Bone marrow (tissue), 2 donors: ENCODE measurements around the gene REV1.
A peak's percentile ranks its signal among the peaks of the same experiment; 100 is the strongest.
"Not testable (repeated sequence)": the region's sequence is repeated elsewhere in the genome, so short reads cannot be mapped to it uniquely, and the experiment has no call there.

Source experiments
- DNase-seq, 2 donors: peaks; one replicate each; lab custom pipeline; 2025; lab: John Stamatoyannopoulos, UW

The REV1 gene

DNA sequence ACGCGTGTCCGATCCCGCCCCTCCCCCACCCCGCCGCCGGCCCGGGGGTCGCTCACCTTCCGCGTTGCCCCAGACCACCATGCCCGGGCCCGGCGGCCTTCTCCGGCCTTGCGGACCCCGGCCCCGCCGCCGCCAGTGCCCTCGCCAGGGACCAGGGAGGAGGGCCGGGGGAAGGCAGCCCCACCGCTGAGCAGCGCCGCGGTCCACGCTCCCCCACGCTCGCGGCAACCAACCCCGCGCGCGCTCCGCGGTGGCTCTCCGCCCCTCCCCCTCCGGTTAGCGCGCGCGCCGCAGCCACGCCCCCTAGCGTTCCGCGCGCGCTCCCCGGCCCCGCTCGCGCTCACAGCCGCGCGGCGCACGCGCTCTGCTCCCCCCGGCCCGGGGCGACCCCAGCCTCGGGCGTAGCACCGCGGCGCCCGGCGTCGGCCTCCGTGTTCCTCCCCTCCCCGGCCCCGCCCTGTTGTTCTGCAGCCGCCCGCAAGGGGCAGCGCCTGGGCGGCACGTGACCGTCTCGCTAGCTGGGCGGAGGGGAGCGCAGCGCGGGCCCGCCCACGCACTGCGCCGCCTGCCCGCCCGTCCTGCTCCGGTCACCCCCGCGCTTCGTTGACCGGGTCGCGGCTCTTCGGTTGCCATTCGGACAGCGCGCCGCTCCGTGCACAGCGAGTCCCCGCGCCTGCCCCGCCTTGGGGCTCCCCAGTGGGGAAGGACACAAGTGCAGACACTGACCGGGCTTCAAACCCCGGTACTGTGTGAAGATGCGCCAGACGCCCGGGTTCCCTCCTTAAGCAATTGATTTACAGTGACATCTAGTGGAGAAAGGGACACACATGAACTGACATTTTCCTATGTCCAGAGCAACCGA, at the start of gene REV1:
Gene REV1 (minus strand): TSS at position 257 of the 862 bp plus-strand sequence. CDS start 25,042 bp downstream, outside the sequence.
- DNase-seq: peak; percentile 85 to 89

DNA sequence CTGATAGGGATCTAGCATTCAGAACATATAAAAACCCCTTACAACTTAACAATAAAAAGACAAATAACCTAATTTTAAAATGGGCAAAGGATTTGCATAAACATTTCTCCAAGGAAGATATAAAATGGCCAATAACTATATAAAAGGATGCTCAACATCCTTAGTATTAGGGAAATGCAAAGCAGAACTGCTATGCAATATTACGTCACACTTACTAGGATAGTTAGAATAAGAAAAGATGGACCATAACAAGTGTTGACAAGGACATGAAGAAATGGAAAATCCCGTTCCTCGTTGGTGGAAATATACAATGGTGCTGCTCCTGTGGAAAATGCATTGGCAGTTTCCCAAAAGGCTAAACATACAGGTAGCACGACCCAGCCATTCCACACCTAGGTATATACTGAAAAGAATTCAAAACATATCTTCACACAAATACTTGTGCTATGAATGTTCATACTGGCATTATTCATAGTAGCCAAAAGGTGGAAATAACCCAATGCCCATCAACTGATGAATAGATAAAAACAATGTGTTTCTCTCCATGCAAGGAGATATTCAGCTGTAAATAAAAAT, 48.2 kb upstream of the REV1 start:
- no peak for DNase-seq

DNA sequence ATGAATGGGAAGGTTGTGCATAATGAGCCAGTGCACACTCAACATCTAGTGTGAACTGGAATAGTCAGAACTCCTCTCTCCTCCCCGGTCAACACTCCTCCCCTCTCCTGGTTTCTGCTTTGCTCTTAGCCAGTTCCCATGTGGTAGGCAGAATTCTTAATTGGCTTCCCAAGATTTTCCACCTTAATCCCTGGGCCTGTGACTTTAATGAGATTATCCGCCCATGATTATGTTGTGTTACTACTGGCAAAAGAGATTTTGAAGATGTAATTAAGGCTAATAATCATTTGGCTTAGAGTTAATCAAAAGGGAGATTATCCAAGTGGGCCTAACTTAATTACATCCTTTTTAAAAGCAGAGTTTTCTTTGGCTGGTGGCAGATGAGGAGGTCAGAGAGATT, 34.2 kb upstream of the REV1 start:
- DNase-seq: no peak

DNA sequence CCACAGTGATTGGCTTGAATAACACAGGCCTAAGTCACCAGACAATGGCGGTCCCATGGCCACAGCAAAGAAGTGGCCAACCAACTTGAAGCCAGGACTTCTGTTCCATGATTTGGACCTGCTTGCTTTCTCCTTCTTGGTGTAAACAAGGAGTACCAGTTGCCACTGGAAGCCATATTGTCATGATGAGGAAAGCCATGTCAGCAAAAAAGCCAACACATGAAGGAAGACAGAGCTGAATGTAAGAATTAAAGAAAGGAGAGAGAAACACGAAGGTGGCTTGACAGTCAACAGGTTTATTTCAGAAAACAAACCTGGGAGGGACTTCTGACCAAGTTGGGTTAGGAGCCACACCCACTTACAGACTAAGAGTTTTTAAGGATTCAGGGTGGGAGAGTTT, 32.3 kb upstream of the REV1 start:
- DNase-seq: no peak

DNA sequence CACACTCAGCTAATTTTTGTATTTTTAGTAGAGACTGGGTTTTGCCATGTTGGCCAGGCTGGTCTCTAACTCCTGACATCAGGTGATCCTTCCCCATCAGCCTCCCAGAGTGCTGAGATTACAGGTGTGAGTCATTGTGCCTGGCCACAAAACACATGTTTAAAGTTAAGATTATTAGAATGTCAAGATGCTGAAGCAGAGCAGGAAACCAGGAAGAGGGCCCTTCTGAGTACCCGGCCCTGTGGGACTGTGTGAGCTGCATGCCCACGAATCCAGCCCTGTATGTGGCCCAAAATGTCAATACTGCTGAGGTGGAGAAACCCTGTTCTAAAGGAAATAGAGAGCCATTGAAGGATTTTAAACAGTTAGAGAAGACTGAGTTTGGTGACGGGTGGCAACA, 31.0 kb upstream of the REV1 start:
- no peak for DNase-seq

DNA sequence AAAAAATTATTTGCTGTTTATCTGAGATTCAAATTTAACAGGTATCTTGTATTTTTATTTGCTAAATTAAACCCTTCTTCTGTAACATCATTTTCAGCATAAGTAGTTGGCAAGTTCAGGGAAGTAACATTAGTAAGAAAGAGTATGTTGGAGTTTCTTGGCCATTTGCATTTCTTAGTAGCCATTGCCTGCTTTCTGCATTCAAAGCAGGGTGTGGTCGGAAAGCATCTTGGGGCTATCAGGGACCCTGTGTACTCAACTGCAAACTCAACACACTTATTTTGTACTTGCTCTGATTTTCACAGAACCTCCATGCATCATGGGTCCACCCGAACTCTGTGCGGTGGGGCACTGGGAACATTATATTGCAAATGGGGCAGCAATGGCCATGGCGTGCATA, 30.4 kb upstream of the REV1 start:
- DNase-seq: no peak

DNA sequence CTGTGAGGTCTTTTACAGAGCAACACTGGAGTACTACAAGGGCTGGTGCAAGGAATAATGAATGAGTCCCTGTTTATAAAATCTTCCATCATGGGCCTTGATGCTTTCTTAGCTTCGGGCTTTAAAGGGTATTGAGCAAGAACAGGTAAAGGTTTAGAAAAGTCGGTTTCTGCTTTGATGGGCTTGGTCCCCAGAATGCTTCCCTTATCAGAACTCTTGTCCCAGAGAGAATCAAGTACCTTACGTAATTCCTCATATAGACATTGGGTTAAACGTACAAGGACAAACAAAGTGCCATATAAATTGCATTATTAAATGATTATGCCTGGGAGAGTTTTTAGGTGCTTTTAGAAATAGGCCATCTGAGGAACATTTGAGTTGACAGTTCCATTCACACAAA, 24.5 kb upstream of the REV1 start:
- DNase-seq: no peak

DNA sequence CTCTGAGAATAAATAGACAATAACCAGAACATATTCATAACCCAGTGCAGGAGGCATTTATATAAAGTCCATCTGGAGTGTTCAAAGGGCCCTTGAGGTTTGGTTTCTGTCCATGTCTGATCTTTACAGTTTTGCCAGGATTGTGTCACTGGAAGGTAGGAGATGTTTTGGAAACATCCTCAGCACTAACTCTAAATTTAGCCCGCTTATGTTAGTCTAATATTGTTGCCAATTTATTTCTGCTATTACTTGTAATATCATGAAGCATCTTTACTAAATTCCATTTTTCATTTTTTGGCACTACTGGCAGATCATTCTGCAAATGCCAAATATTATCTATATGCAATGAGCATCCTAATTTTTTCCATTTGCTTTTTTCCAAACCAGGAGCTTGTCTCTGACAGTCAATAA, 22.4 kb upstream of the REV1 start:
- no peak for DNase-seq

DNA sequence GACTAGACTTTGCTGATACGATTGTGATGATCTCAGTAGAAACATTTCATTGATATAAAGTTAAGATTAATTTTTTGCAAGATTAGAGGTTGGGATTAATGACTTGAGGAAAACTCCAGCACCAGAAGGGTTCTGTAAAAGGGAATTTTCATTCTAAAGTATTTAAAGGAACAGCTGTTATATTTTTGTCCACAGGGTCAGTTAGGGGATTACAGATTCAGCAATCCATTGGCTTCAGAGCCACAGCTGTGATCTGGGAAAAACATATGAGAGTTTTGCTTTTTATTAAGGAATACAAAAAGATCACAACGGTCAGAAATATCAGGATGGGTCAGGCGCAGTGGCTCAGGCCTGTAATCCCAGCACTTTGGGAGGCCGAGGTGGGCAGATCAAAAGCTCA, 19.6 kb upstream of the REV1 start:
- DNase-seq: no peak

DNA sequence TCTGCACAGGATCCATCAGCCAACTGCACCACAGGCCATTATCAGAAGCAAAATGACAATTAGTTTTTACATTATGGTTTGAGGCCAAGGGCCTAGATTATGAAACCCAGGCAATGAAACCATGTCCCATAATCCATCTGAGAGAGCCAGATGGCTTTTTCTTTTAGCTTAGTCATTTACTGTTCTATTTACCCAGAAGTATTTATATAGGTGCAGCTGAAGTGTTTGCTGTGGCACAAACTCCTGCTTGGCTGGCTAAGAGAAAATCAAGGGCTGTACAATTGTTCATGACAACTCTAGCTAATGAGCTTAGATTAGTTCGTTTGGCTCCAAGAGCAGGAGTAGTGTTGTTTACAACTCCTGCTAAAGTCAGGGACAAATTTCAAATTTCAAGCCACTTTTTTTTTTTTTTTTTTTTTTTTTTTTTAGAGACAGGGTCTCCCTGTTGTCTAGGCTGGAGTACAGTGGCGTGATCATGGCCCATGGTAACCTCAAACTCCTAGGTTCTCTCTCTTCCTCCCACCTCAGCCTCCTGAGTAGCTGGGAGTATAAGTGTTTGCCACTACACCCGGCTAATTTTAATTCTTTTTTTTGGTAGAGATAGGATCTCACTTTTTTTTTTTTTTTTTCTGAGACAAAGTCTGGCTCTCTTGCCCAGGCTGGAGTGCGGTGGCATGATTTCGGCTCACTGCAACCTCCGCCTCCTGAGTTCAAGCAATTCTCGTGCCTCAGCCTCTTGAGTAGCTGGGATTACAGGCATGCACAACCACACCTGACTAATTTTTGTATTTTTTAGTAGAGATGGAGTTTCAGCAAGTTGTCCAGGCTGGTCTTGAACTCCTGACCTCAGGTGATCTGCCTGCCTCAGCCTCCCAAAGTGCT, 18.4 kb upstream of the REV1 start:
- no peak for DNase-seq

DNA sequence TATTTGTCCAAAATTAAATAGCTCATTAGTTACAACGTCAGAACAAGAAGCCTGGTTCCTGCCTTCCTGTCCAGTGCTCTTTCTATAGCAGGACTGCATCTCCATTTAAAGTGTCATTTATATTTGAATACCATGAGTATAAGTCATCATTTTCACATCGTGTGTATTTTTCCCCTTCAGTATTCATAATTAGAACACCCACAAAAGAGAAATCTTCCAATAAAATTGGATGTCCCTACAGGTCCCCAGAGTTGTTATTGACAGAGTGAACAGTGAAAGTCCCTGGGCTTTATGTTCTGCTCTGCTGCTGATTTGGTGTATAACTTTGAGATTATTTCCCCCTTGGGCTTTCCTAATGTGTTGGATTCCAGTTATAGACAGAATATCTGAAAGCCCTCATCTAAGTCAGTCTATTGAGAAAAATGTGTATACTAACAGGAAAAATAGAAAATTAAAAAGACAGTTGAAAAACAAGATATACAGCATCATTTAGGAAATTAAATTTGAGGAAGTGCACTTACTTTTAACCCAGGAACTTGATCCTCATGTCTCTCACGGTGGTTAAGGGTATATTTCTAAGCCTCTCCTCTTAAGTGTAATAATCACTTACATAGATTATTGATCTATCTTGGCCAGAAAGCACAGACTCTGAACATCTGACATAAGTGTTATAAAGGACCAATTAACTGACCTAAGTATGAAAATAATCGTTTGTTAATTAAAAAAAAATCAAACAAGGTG, 15.2 kb upstream of the REV1 start:
- DNase-seq: no peak

DNA sequence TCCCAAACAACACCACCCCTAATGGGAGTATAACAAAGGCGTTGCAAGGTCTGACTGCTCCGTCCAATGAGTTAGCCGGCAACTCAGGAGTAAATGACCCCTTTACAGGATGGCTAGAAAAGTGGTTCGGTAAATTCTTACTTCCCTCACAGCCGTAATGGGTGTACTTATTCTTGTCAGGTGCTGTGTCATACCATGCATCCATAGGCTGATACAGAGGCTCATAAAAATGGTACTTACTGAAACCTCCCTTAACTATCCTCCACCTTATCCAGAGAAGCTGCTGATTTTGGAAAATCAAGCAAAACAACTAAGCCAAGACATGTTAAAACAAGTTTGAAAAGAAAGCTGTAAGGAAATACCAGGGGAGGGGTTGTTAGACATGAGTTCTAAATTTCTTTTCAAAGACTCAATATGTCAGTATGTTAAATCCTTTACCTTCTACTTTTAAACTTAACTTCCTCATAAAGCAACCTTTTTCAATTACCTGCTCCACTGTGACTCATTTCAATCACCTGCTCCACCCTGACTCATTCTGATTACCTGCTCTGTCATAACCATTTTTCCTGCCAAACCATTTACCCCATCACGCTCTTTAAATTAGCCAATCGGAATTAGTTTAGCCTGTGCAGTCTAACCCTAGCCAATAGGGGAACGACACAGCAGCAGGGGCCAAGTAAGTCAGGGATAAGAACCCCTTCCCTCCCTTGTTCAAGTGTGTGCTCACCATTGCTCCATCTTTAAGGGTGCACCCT, 14.0 kb upstream of the REV1 start:
- not testable (repeated sequence) for DNase-seq

DNA sequence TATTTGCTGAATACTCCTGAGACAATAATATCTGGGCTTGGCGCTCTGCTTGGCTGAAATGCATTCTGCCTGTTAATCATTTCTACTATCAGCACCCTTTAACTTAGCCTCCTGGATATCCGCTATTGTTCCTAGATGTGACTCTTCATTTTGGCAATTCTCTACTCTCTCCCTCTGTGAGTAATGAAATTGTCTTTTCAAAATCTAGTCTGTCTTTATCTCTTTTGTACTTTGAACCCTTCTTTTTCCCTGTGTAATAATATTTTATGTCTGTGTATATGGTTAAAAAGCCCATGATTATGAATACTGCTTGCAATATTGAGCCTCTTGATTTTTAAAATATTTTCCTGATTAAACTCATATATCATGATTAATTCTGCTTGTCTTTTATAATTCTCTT, 6.2 kb upstream of the REV1 start:
- no peak for DNase-seq

DNA sequence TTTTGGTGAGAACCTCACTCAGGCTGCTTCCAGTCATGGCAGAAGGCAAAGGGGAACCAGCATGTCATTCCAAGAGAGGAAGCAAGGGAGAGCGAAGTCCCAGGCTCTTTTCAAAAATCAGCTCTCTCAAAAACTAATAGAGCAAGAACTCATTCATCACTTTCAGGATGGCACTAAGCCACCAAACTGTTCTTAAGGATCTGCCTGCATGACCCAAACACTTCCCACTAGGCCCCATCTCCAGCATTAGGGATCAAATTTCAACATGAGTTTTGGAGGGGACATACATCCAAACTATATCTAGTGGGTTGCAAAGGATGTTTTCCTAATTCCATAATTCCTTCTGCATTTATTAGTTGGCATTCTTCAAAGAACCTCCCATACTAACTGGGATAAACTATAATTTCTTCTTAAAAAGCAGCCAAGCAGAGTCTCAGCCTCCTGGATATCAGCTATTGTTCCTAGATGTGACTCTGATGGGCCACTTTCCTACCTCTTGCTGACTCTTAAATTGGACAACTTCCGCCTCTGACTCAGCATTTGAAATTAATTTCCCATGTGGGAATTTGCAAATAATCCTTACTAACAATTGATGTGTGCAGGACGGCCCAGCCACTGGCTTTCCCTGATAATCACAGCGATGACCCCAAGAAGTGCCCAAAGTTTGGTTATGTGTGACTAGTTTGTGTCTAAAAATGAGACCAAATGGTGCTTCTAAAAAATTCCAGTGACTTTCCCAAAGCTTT, 5.5 kb upstream of the REV1 start:
- no peak for DNase-seq

DNA sequence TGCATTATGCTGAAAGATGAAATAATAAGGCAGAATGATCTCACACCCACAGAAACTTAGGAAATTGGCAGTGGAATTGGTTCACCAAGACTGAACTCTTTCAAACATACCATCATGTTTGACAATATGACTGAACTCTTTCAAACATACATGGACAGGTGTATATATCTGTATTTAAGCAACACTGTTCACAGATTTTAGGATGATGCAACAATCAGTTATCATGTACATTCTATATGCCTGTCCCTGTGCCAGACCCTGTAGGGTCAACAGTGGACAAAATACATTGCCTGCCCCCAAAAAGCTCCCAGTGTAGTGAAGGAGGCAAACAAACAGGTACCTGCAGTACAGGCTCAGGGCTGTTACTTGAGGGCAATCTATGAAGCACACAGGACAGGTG, 2.9 kb upstream of the REV1 start:
- no peak for DNase-seq

DNA sequence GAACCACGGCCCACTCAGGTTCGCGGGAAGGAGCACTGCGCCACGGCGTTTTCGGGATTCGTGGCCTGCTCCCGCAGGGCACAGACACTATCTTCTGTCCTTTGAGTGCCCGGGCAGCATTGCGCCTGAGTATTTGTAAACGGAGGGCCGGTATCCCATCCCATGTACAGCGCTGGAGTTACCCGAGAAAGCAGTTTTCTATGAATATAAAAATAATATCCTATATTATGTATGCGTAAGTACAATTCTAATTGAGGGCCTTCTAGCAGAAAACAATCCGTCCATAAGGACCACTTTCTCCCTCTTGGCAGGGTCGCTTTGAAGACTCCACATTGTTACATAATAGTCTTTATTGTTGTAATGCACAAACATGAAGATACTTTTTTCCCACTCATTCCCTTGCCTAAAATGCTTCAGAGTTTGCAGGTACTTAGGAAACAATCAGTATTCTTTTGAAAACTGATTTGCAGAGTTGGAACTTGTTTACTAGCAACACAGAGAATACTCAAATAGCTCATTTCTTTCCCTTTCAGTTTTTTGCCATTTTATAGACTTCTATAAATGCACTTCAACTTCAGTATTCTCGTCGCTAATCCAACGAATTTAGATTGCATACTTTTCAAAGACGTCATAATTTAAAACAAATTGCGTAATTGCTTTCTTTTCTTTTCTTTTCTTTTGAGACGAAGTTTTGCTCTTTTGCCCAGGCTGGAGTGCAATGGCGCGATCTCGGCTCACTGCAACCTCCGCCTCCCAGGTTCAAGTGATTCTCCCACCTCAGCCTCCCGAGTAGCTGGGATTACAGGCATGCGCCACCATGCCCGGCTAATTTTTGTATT, 1.0 kb upstream of the REV1 start:
- no peak for DNase-seq

DNA sequence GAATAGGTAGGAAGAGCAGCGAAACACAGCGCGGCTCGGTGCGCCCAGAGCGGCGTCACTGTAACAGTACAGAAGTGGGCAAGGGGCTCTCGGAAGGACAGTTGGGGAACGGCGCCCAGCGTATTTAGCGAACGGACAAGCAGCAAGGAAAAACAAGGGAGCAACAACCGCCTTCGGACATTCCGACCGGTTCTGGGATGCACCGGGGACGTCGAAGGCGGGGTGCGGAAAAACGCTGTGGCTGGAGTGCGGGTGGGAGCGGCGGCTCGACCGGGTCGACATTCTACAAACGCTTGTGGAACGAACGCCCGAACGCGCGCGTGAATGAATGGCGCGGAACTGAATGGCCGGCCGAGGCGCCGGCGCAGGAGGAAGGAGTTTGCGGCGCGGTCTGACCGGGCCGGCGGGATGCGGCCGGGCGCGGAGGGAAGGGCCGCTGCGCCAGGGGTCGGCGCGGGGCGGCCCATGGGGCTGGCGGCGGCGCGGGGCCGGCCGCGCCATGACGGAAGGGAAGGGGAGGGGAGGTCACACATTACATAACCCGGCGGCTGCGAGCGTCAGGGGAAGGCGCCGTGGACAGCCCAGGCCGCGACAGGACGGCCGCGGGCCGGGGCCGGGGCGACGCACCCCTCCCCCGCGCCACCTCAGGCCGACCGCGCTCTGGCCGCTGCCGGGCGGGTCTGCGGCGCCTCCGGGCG, 605 bp downstream of the REV1 start:
- peak; percentile 31 to 66 for DNase-seq

DNA sequence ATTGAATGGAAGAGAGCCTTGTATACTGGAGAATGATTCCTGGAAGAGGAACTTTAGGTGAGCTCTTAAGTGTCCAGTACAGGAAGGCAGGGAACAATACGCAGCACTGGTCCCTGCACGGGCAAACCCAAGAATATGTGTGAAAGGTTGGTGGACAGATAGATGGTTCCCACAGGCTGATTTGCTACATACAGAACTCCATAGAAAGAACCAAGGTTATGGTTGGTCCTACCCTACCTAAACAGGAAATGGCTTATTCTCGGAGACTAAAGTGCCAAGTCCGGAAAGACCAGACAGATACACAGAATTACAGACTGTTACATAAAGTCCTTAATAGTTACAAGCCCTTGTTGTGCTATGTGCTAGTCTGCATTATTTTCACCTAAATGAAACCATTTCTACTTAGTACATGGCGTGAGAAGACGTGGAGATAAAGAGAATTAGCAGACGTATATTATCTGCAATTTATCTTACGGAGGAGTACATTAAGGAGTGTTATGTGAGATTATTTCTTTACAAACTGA, 1.2 kb downstream of the REV1 start:
- DNase-seq: no peak

DNA sequence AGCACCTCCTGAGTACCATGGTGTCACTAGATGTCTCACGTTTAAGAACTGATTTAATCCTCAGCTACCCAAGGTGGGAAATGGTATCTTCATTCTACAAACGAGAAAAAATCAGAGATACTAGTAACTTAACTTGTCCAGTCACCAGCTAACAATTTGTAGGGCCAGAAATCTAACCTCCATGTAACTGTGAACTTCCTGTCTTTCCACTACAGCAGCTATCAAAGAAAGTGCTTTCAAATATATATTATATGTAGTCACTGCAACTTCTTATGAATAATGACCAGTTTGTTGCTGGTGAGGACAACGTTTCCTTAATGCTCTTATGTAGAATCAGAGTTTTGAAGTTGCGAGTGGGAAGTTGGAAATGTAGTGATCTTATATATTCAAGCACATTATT, 1.9 kb downstream of the REV1 start:
- no peak for DNase-seq
